ENCODE measurements around the gene EPHA7.

DNA sequence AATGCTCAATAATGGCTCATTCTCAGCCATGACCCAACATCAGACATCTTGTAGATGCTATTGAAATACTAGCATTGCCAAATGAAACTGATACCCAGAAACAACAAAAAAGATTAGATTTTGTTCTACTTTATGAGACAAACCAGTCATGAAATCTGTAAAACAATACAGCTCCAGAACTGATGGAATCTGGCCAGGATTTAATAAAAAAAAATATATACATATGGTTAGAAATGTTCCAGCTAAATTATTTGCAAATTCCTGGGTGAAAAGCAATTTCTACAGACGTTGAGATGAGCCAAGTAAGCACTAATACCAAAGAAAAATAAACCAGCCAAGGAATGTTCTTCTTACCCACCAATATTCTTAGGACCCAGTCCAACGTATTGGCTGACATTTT lies 201.3 kb downstream of the EPHA7 start:
- TF ChIP-seq, protein P1, sequence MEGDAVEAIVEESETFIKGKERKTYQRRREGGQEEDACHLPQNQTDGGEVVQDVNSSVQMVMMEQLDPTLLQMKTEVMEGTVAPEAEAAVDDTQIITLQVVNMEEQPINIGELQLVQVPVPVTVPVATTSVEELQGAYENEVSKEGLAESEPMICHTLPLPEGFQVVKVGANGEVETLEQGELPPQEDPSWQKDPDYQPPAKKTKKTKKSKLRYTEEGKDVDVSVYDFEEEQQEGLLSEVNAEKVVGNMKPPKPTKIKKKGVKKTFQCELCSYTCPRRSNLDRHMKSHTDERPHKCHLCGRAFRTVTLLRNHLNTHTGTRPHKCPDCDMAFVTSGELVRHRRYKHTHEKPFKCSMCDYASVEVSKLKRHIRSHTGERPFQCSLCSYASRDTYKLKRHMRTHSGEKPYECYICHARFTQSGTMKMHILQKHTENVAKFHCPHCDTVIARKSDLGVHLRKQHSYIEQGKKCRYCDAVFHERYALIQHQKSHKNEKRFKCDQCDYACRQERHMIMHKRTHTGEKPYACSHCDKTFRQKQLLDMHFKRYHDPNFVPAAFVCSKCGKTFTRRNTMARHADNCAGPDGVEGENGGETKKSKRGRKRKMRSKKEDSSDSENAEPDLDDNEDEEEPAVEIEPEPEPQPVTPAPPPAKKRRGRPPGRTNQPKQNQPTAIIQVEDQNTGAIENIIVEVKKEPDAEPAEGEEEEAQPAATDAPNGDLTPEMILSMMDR (IDR thresholded peaks at IDR 0.05) = no peak
- no peak for TF ChIP-seq POLR2A (IDR thresholded peaks at IDR 0.05)

All from thyroid gland (tissue), 4 donors.